Glomerular visceral epithelial cell (primary cell): ENCODE results near the gene PIGH.
A peak's percentile ranks its signal among the peaks of the same experiment; 100 is the strongest.

ENCODE experiments used
- DNase-seq: peaks from one replicate; pipeline ENCODE4 v3.0.0-alpha.2; 2016; ENCODE audit errors: extremely low spot score

The PIGH gene

GRCh38 chr14:67574806-67575205, 25.3 kb downstream of the PIGH start:
- no peak for DNase-seq

GRCh38 chr14:67574156-67574555, 25.9 kb downstream of the PIGH start:
- DNase-seq: no peak

DNA sequence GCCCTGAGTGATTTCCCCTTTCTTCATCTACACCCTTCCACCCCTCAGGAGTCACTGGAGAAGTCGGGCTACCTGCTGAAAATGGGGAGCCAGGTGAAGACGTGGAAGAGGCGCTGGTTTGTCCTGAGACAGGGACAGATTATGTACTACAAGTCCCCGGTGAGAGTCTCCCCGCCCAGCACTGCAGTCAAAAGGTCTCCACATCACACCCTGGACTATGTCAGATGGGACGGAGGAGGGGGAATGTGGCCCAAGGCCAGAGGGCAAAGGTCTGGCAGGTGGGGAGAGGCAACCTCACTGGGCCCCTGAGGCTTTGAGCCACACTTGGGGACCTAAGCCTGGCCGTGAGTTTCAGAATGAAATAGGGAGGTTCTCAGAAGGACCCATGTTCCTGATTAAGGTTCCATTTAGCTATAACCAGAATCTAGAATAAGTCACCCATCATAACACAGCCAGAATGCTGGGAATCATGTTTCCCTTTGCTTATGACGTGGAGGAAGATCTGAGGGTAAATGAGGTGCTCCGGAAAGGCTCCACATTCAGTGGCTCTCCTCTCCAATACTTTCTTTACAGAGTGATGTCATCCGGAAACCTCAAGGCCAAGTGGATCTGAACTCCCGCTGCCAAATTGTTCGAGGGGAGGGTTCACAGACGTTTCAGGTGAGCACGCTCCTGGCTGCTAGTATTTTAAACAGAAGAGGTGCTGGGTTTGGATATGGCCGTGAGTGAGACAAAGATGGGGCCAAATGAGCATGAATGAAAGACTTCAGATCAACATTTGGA, 26.6 kb downstream of the PIGH start:
- DNase-seq: no peak

DNA sequence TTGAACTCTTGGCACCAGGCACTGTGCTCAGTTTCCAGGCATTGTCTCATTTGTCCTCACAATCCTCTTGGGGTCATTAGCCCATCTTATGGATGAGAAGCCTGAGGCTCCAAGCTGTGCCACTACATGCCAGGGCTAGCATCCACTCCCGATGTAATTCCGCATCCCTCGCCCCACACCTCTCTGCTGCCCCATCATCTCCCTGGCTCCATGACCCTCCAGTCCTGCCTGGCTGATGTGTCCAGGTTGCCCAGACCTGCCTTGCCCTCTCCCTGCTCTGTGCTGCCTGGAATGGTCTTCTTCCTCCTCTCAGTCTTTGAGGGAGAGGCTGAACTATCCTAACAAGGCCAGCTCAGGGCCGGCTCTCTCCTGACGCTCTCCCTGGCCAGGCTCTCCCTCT, 27.5 kb downstream of the PIGH start:
- no peak for DNase-seq

DNA sequence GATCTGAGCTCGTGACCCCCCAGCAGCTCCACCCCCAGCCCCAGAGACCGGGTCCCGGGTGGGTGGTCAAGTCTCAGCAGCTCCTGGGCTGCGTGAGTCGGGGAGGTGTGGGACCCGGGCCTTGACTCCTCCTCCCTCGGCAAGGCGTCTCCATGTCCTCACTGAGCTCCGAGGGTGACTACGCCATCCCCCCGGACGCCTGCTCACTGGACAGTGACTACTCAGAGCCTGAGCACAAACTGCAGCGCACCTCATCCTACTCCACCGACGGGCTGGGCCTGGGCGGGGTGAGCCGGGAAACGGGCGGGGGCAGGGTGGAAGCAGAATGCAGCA, 28.1 kb downstream of the PIGH start:
- no peak for DNase-seq

GRCh38 chr14:67571275-67571990, 28.6 kb downstream of the PIGH start:
- peak; percentile 56 for DNase-seq

DNA sequence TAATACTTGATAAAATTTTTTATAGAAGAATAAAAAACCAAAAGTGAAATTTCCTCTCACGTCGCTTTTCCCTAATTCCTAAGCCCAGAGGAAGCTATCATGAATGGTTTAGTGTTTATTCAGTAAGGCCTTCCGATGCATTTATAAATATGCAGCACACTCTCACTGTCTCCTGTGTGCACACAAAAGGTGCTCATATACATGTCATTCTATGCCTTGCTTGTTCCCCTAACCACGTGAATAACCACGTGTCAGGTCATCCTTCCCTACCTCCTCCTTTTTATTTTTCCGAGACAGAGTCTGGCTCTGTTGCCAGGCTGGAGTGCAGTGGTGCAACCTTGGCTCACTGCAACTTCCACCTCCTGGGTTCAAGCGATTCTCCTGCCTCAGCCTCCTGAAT, 29.6 kb downstream of the PIGH start:
- DNase-seq: no peak

- DNase-seq: no peak
These were observed 30.3 kb downstream of the PIGH start for GRCh38 chr14:67569651-67570290.

GRCh38 chr14:67569011-67569650, 30.9 kb downstream of the PIGH start:
- DNase-seq: no peak

- DNase-seq: no peak
These were observed 32.4 kb downstream of the PIGH start for GRCh38 chr14:67567654-67568053.

DNA sequence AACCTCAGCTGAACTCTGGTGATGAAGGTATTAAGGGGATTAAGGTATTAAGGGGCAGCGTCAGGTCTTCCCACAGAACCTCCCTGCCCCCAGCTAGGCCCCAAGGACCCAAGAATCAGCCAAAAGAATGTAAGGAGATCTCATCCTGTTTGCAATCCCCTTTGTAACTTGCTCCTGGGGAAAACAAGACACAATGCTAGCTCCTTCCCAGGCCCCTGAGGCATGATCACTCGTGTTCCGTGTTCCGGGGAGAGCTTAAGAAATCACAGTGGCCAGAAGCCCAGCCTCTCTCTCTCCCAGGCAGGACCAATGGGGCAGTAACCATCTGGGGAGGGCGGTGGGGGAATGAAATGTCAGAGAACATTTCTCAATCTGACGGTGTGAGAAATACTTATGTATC, 33.2 kb downstream of the PIGH start:
- DNase-seq: no peak

GRCh38 chr14:67564236-67564635, 35.8 kb downstream of the PIGH start:
- peak; percentile 78 for DNase-seq

GRCh38 chr14:67562776-67563150, 37.3 kb downstream of the PIGH start:
- no peak for DNase-seq

GRCh38 chr14:67562025-67562775, 37.9 kb downstream of the PIGH start:
- DNase-seq: no peak

GRCh38 chr14:67559639-67560038, 40.4 kb downstream of the PIGH start:
- DNase-seq: no peak

GRCh38 chr14:67557656-67558055, 42.4 kb downstream of the PIGH start:
- DNase-seq: no peak

GRCh38 chr14:67557118-67557517, 43.0 kb downstream of the PIGH start:
- peak; percentile 91 for DNase-seq

- DNase-seq: no peak
These were observed 43.4 kb downstream of the PIGH start for GRCh38 chr14:67556671-67557070.

GRCh38 chr14:67555518-67556090, 44.5 kb downstream of the PIGH start:
- no peak for DNase-seq

- DNase-seq: no peak
These were observed 45.7 kb downstream of the PIGH start for GRCh38 chr14:67554341-67554740.

DNA sequence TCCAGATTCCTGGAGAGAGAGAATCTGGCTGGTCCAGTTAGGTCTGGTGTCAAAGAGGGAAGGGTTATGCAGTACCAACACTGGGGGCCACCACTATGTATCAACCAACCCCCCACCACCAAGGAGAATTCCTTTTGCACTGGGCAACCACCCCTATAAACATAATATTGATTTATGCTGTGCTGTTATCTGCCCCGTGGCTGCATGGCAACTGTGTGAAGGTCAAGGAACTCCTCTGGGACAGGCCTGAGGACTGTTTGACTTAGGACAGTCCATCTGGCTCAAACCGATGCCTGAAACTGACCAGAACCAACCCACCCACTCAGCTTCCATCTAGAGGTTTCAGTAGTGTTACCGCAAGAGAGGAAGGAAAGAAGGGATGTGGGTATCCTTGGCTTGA, 46.5 kb downstream of the PIGH start:
- no peak for DNase-seq

DNA sequence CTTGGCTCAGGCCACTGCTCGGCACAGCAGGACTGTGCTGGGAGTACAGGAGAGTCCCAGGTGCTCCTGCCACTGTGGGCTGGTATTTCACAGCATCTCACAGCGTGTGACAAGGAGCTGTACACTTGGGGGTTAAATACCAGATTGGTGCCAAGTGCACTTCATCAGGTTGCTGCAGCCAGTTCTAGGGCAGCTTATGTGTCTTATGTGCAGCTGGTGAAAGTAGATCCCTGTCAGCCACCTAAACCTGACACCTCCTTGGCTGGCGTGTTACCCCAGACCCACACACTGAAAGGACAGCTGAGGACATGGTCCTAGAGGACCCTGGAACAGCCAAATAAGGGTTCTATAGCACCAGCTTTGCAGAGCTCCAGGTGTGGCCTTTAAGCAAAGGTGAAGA, 48.1 kb downstream of the PIGH start:
- no peak for DNase-seq
